HL-60 (cell line): ENCODE results near the gene COL4A2.

Experiments
- DNase-seq, 2 experiments: peaks; one replicate each; pipeline ENCODE4 v3.0.0-alpha.2; 2010 to 2020; ENCODE audit warnings: low read depth in 1 of 2, low spot score in 1 of 2
- H3K27ac ChIP-seq: fragments of 250-450 bp; sonication (Bioruptor Pico); replicated peaks from 2 replicates; pipeline ENCODE4 v1.5.1; 2020; ENCODE audit warnings: mild to moderate bottlenecking, moderate library complexity
- H3K27me3 ChIP-seq: fragments of 250-450 bp; sonication (Bioruptor Pico); 2 replicates; pipeline ENCODE4 v1.5.1; 2021; ENCODE audit warnings: mild to moderate bottlenecking, moderate library complexity; ENCODE audit not compliant: insufficient read depth, poor library complexity, severe bottlenecking
- H3K4me3 ChIP-seq: replicated peaks from 2 replicates; pipeline ENCODE4 v1.5.1; 2011; ENCODE audit warnings: mild to moderate bottlenecking, control low read depth, low read length; ENCODE audit not compliant: insufficient read depth
- GABPA ChIP-seq: IDR thresholded peaks from 2 replicates; pipeline ENCODE4 v1.6.1; 2012; ENCODE audit warnings: low read depth
- POLR2AphosphoS5 ChIP-seq: IDR thresholded peaks from 2 replicates; pipeline ENCODE4 v1.6.1; 2012; ENCODE audit warnings: low read depth
- SPI1 ChIP-seq: IDR thresholded peaks from 2 replicates; pipeline ENCODE4 v1.6.1; 2012; ENCODE audit warnings: low read depth, mild to moderate bottlenecking, borderline replicate concordance
- TF ChIP-seq, protein P1 (sequence below): IDR thresholded peaks from 2 replicates; pipeline ENCODE4 v1.6.1; 2012; ENCODE audit warnings: low read depth; ENCODE audit not compliant: insufficient replicate concordance
- TF ChIP-seq, protein P2 (sequence below): IDR thresholded peaks from one replicate; pipeline ENCODE4 v1.5.1; 2011; ENCODE audit warnings: low read length, control low read depth, inconsistent platforms; ENCODE audit not compliant: insufficient read depth

Gene COL4A2

DNA sequence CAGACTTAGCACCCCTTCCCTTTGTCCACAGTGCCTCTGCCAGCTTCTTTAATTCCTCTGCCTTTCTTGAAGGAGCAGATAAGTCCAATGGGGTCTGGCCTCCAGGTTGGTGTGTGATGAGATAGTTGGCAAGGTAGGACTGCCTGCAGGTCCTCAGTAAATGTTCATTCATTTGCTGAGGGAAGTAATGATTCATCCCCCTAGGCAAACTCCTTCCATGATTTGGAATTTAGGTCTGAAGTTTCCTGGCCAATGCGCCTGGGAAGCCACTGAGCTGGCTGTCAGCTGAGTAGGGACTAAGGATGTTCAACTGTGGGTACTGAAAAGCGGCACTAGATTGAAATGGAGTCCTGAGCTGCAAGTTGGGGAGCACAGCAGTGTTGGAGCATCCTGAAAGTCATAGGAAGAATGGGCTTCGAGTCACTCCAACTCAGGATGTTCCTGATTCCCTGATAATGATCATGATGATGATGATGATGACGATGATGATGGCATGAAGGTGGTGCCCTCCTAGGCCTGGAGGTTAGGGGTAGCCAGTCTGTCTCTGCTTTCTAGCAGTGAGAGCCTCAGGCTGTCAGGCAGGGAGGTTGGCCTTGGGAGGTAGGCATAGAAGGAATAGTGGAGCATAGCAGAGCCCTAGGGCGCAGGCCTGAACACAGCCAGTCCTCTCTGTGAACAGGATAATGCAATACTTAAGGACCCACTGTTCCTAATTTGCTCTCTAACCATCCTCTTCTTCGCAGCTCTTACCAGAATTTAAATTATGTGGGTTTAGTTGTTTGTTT lies 44.7 kb downstream of the COL4A2 start:
- H3K27ac ChIP-seq = no peak overlapping the region
- H3K4me3 ChIP-seq = no peak overlapping the region
- H3K27me3 ChIP-seq = no peaks in the 10 kb centered on the region
- TF ChIP-seq POLR2AphosphoS5 = no peak
- TF ChIP-seq, protein P1, sequence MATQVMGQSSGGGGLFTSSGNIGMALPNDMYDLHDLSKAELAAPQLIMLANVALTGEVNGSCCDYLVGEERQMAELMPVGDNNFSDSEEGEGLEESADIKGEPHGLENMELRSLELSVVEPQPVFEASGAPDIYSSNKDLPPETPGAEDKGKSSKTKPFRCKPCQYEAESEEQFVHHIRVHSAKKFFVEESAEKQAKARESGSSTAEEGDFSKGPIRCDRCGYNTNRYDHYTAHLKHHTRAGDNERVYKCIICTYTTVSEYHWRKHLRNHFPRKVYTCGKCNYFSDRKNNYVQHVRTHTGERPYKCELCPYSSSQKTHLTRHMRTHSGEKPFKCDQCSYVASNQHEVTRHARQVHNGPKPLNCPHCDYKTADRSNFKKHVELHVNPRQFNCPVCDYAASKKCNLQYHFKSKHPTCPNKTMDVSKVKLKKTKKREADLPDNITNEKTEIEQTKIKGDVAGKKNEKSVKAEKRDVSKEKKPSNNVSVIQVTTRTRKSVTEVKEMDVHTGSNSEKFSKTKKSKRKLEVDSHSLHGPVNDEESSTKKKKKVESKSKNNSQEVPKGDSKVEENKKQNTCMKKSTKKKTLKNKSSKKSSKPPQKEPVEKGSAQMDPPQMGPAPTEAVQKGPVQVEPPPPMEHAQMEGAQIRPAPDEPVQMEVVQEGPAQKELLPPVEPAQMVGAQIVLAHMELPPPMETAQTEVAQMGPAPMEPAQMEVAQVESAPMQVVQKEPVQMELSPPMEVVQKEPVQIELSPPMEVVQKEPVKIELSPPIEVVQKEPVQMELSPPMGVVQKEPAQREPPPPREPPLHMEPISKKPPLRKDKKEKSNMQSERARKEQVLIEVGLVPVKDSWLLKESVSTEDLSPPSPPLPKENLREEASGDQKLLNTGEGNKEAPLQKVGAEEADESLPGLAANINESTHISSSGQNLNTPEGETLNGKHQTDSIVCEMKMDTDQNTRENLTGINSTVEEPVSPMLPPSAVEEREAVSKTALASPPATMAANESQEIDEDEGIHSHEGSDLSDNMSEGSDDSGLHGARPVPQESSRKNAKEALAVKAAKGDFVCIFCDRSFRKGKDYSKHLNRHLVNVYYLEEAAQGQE = no peak
- TF ChIP-seq GABPA = no peak
- TF ChIP-seq, protein P2, sequence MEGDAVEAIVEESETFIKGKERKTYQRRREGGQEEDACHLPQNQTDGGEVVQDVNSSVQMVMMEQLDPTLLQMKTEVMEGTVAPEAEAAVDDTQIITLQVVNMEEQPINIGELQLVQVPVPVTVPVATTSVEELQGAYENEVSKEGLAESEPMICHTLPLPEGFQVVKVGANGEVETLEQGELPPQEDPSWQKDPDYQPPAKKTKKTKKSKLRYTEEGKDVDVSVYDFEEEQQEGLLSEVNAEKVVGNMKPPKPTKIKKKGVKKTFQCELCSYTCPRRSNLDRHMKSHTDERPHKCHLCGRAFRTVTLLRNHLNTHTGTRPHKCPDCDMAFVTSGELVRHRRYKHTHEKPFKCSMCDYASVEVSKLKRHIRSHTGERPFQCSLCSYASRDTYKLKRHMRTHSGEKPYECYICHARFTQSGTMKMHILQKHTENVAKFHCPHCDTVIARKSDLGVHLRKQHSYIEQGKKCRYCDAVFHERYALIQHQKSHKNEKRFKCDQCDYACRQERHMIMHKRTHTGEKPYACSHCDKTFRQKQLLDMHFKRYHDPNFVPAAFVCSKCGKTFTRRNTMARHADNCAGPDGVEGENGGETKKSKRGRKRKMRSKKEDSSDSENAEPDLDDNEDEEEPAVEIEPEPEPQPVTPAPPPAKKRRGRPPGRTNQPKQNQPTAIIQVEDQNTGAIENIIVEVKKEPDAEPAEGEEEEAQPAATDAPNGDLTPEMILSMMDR = no peak
- TF ChIP-seq SPI1 = no peak
- no peak for DNase-seq

DNA sequence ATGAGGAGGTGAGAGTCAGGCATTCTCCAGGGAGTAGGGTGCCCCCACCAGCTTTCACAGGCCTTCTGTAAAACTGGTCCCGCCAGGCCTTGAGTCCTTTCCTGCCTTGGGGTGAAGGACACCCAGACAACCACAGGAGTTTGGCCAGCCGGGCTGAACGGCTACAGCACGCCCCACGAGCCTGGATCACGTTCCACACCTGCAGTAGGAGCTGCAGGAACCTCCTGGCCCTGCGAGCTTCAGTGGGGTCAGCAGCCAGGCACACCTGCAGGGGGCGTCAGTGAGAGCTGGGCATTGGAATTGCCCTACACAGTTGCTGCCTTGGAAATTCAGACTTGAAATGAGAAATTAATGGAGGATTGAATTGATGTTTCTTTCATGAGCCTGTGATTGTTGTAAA lies 45.7 kb downstream of the COL4A2 start:
- Histone ChIP-seq H3K4me3 (no peak overlapping the region), H3K27ac (no peak overlapping the region), H3K27me3 (no peaks in the 10 kb centered on the region)
- DNase-seq = no peak
- TF ChIP-seq POLR2AphosphoS5 = no peak
- TF ChIP-seq, protein P2 = no peak
- no peak for TF ChIP-seq GABPA
- TF ChIP-seq, protein P1 = no peak
- TF ChIP-seq SPI1 = no peak

DNA sequence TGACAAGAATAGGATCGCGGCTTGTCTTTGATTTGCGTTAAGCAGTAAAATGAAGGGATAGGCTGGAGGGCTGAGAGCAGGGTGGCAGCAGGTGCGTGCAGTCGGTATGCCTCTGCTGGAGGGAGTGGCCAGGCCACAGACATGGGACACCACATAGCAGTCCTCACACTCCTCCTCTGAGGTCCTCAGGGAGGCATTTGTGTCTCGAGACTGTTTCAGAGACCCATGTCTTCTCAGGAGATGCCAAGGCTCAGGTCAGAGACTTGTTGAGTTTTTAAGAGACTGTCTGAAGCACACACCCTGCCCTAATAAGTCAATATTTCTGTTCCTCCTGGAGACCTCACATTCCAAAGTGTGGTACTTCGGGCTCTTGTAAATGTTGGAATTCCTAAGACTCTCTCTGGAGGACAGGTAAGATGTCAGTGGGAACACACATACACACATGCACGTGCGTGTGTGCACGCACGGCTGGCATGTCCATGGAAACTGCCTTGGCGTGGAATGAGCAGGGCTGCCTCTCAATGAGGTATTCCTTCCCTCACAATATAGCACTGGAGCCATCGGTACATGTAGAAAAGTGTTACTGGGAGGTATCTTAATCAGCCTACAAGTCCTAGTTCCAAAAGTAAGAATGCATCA lies 46.4 kb downstream of the COL4A2 start:
- TF ChIP-seq SPI1 (no peak), POLR2AphosphoS5 (no peak), GABPA (no peak)
- TF ChIP-seq, protein P1 = no peak
- TF ChIP-seq, protein P2 = no peak
- no peak overlapping the region for H3K27ac ChIP-seq
- no peak for DNase-seq
- H3K4me3 ChIP-seq = no peak overlapping the region
- no peaks in the 10 kb centered on the region for H3K27me3 ChIP-seq
